Activated naive CD4-positive, alpha-beta T cell treated with anti-CD3 and anti-CD28 coated beads, Interleukin-2, amount 10 ng/mL, durations not matched to agents 7 days and 5 days (primary cell): ENCODE measurements around the gene UTP25.
"Not testable (repeated sequence)": the region's sequence is repeated elsewhere in the genome, so short reads cannot be mapped to it uniquely, and the experiment has no call there.

Experiments used
- CTCF ChIA-PET: fragments of 350-600 bp; sonication (Branson Sonifier 250); formaldehyde crosslinking; loops from one replicate; lab custom pipeline; 2021; ENCODE audit warnings: antibody characterized with exemption; lab: Charles Lee
- DNase-seq: peaks from one replicate; pipeline ENCODE4 v3.0.0-alpha.2; 2020
- H3K27ac Mint-ChIP-seq: one replicate; pipeline ENCODE4 v1.8.0; 2021; ENCODE audit warnings: mild to moderate bottlenecking, moderate library complexity, mixed read lengths
- H3K27me3 Mint-ChIP-seq: one replicate; pipeline ENCODE4 v1.8.0; 2021; ENCODE audit warnings: mild to moderate bottlenecking, mixed read lengths
- H3K36me3 Mint-ChIP-seq: one replicate; pipeline ENCODE4 v1.8.0; 2021; ENCODE audit warnings: mixed read lengths
- H3K4me1 Mint-ChIP-seq: one replicate; pipeline ENCODE4 v1.8.0; 2021; ENCODE audit warnings: mixed read lengths
- H3K4me3 Mint-ChIP-seq: one replicate; pipeline ENCODE4 v1.8.0; 2021; ENCODE audit warnings: mild to moderate bottlenecking, moderate library complexity, mixed read lengths
- H3K9me3 Mint-ChIP-seq: one replicate; pipeline ENCODE4 v1.8.0; 2021; ENCODE audit warnings: mixed read lengths

UTP25 gene

GRCh38 chr1:209878964-209879363 lies 51.2 kb downstream of the UTP25 start:
- Mint-ChIP-seq H3K27ac (no peak overlapping the region), H3K9me3 (no peaks in the 10 kb centered on the region), H3K4me3 (no peak overlapping the region), H3K27me3 (peaks cover 16% of the 10 kb centered on the region), H3K4me1 (no peaks in the 10 kb centered on the region), H3K36me3 (no peaks in the 10 kb centered on the region)
- CTCF ChIA-PET = interaction anchor here (1.0 kb wide), 1 partner anchor 19 kb away, joined by 7 read pairs; no protein-coding TSS in a partner anchor
- DNase-seq = no peak

DNA sequence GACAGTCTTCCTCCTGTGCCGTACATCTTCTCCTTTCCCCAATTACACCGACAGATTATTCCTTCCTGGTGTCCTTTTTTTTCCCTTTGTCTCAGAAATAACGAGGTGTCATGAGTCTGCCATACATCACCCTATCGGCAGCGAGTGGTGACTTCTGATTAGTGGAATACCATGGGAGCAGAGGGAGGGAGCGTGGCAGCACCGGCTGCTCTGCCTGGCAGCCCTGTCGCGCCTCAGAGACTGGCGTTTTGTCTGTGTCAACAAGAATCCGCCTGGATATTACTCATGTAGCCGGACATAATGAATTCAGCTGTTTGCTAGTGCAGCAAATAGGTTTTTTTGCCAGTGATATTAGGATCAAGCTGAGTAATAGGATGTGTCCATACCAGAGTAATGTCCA lies 51.8 kb downstream of the UTP25 start:
- Mint-ChIP-seq H3K27ac (no peak overlapping the region), H3K4me3 (no peak overlapping the region), H3K36me3 (no peaks in the 10 kb centered on the region), H3K9me3 (no peaks in the 10 kb centered on the region), H3K4me1 (no peaks in the 10 kb centered on the region), H3K27me3 (peaks cover 20% of the 10 kb centered on the region)
- CTCF ChIA-PET = interaction anchor here (1.1 kb wide), 1 partner anchor 17 kb away, joined by 3 read pairs; no protein-coding TSS in a partner anchor
- DNase-seq = no peak

- no peak overlapping the region for H3K27ac Mint-ChIP-seq
Observed at GRCh38 chr1:209880031-209880430, 52.3 kb downstream of the UTP25 start.

GRCh38 chr1:209881619-209882018 lies 53.8 kb downstream of the UTP25 start:
- CTCF ChIA-PET = no interaction called here
- Mint-ChIP-seq H3K27me3 (peaks cover 20% of the 10 kb centered on the region), H3K4me3 (no peak overlapping the region), H3K27ac (no peak overlapping the region), H3K9me3 (no peaks in the 10 kb centered on the region), H3K4me1 (no peaks in the 10 kb centered on the region), H3K36me3 (no peaks in the 10 kb centered on the region)
- DNase-seq = no peak

More at GRCh38 chr1:209880031-209880430, 52.3 kb downstream of the UTP25 start:
- CTCF ChIA-PET = interaction anchor here (1.1 kb wide), 1 partner anchor 17 kb away, joined by 3 read pairs; no protein-coding TSS in a partner anchor
- no peak for DNase-seq
- Mint-ChIP-seq H3K36me3 (no peaks in the 10 kb centered on the region), H3K9me3 (no peaks in the 10 kb centered on the region), H3K4me1 (no peaks in the 10 kb centered on the region), H3K4me3 (no peak overlapping the region), H3K27me3 (peaks cover 20% of the 10 kb centered on the region)

DNA sequence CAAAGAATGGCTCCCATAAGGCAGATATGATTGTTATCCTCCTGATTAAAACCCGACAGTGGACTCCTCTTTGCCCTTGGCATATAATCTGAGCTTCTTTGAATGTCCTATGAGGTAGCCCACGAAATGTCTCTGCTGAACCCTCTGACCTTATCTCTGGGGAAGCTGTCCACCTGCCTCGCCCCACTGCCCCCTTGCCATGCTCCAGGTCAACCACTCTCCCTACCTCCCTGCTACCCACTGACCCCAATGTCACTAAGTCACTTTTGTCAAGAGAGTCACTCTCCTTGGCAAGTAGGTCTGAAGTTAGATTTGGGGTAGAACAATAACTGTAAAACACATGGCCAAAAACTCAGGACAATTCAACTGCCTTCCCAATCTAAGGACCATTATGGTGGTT lies 54.5 kb downstream of the UTP25 start:
- Mint-ChIP-seq H3K27ac (no peak overlapping the region), H3K36me3 (no peaks in the 10 kb centered on the region), H3K9me3 (no peaks in the 10 kb centered on the region), H3K4me1 (no peaks in the 10 kb centered on the region), H3K4me3 (no peak overlapping the region), H3K27me3 (peaks cover 22% of the 10 kb centered on the region)
- DNase-seq = no peak
- CTCF ChIA-PET = no interaction called here

GRCh38 chr1:209882942-209883340 lies 55.2 kb downstream of the UTP25 start:
- Mint-ChIP-seq H3K4me1 (no peaks in the 10 kb centered on the region), H3K4me3 (no peak overlapping the region), H3K36me3 (no peaks in the 10 kb centered on the region), H3K27me3 (peaks cover 19% of the 10 kb centered on the region), H3K9me3 (no peaks in the 10 kb centered on the region), H3K27ac (no peak overlapping the region)
- CTCF ChIA-PET = no interaction called here
- no peak for DNase-seq

GRCh38 chr1:209883341-209883971 lies 55.7 kb downstream of the UTP25 start:
- no peaks in the 10 kb centered on the region for H3K4me1 Mint-ChIP-seq
- DNase-seq = no peak
- H3K9me3 Mint-ChIP-seq = no peaks in the 10 kb centered on the region
- H3K4me3 Mint-ChIP-seq = no peak overlapping the region
- peaks cover 19% of the 10 kb centered on the region for H3K27me3 Mint-ChIP-seq
- H3K27ac Mint-ChIP-seq = no peak overlapping the region
- CTCF ChIA-PET = no interaction called here
- H3K36me3 Mint-ChIP-seq = no peaks in the 10 kb centered on the region

- no peak for DNase-seq
- H3K27ac Mint-ChIP-seq = no peak overlapping the region
Observed at GRCh38 chr1:209884249-209884648, 56.5 kb downstream of the UTP25 start.

GRCh38 chr1:209884665-209885117 lies 56.9 kb downstream of the UTP25 start:
- Mint-ChIP-seq H3K36me3 (no peaks in the 10 kb centered on the region), H3K9me3 (no peaks in the 10 kb centered on the region), H3K27ac (no peak overlapping the region), H3K4me1 (no peaks in the 10 kb centered on the region), H3K4me3 (no peak overlapping the region), H3K27me3 (peaks cover 19% of the 10 kb centered on the region)
- DNase-seq = peak; percentile 23
- CTCF ChIA-PET = interaction anchor here (1.1 kb wide), 1 partner anchor 24 kb away, joined by 3 read pairs; no protein-coding TSS in a partner anchor

More at GRCh38 chr1:209884249-209884648, 56.5 kb downstream of the UTP25 start:
- Mint-ChIP-seq H3K9me3 (no peaks in the 10 kb centered on the region), H3K27me3 (peaks cover 19% of the 10 kb centered on the region), H3K4me3 (no peak overlapping the region), H3K36me3 (no peaks in the 10 kb centered on the region), H3K4me1 (no peaks in the 10 kb centered on the region)
- CTCF ChIA-PET = no interaction called here

DNA sequence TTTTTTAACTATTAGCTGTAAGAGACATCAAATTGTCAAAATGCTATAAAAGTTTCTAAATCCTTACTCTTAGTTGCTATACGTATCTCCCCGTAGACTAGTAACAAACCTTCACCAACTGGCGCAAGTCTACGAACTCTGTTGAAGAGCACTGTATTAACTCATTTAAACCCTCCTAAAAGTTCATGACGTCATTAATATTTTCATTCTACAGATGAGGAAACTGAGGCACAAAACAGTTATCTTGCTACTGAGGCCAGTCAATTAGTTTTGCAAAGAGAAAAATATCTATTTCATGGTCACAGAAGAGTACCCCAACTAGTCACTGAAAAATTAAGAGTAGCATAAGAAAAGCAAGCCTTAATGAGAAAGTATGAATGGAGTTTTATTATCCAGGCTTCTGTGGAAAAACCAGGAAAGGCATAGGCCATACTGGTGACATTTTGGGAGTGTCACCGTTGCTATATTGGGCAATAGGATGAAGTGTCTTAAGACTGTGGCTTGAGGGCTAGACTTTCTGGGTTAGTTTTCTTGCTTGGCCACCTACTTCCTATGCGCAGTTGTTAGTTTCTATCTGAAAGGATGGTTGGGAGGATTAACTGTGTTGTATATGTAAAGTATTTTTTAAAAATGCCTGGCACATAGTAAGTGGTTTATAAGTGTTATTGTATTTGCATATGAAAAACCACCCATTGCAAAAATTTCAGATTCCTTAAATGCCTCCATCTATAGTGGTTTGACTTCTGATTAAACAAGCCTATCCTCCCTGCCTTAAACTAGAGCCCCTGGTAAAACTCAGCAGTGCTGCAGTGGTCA lies 57.8 kb downstream of the UTP25 start:
- no peak for DNase-seq
- no peak overlapping the region for H3K4me3 Mint-ChIP-seq
- no peak overlapping the region for H3K27ac Mint-ChIP-seq
- H3K36me3 Mint-ChIP-seq = no peaks in the 10 kb centered on the region
- peaks cover 15% of the 10 kb centered on the region for H3K27me3 Mint-ChIP-seq
- CTCF ChIA-PET = interaction anchor here (1.1 kb wide), 1 partner anchor 25 kb away, joined by 3 read pairs; no protein-coding TSS in a partner anchor
- H3K9me3 Mint-ChIP-seq = no peaks in the 10 kb centered on the region
- H3K4me1 Mint-ChIP-seq = no peaks in the 10 kb centered on the region

GRCh38 chr1:209886219-209886536 lies 58.4 kb downstream of the UTP25 start:
- Mint-ChIP-seq H3K27me3 (peaks cover 13% of the 10 kb centered on the region), H3K4me3 (no peak overlapping the region), H3K27ac (no peak overlapping the region), H3K9me3 (no peaks in the 10 kb centered on the region), H3K36me3 (no peaks in the 10 kb centered on the region), H3K4me1 (no peaks in the 10 kb centered on the region)
- DNase-seq = no peak
- CTCF ChIA-PET = no interaction called here

DNA sequence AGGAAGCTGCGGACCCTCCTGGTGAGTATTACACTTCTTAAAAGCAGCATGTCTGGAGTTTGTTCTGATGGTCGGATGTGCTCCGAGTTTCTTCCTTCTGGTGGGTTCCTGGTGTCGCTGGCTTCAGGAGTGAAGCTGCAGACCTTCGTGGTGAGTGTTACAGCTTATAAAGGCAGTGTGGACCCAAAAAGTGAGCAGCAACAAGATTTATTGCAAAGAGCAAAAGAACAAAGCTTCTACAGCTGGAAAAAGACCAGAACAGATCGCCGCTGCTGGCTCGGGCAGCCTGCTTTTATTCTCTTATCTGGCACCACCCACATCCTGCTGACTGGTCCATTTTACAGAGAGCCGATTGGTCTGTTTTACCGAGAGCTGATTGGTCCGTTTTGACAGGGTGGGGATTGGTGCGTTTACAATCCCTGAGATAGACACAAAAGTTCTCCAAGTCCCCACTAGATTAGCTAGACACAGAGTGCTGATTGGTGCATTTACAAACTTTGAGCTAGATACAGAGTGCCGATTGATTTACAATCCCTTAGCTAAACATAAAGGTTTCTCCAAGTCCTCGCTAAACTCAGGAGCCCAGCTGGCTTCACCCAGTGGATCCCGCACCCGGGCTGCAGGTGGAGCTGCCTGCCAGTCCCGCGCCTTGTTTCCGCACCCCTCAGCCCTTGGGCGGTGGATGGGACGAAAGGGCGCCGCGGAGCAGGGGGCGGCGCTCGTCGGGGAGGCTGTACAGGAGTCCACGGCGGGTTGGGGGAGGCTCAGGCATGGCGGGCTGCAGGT lies 60.7 kb downstream of the UTP25 start:
- CTCF ChIA-PET, H3K4me1 Mint-ChIP-seq, H3K27me3 Mint-ChIP-seq, H3K27ac Mint-ChIP-seq, DNase-seq, H3K4me3 Mint-ChIP-seq, H3K9me3 Mint-ChIP-seq, H3K36me3 Mint-ChIP-seq: not testable (repeated sequence)

DNA sequence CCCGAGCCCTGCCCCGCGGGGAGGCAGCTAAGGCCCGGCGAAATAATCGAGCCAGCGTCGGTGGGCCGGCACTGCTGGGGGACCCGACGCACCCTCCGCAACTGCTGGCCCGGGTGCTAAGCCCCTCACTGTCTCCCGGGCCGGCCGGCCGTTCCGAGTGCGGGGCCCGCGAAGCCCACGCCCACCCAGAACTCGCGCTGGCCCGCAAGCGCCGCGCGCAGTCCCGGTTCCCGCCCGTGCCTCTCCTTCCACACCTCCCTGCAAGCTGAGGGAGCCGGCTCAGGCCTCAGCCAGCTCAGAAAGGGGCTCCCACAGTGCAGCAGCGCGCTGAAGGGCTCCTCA lies 61.3 kb downstream of the UTP25 start:
- DNase-seq = no peak
- no peaks in the 10 kb centered on the region for H3K36me3 Mint-ChIP-seq
- CTCF ChIA-PET = no interaction called here
- H3K4me1 Mint-ChIP-seq = no peaks in the 10 kb centered on the region
- no peaks in the 10 kb centered on the region for H3K9me3 Mint-ChIP-seq
- no peak overlapping the region for H3K27ac Mint-ChIP-seq
- peaks cover 11% of the 10 kb centered on the region for H3K27me3 Mint-ChIP-seq
- H3K4me3 Mint-ChIP-seq = no peak overlapping the region

GRCh38 chr1:209890641-209891330 lies 63.0 kb downstream of the UTP25 start:
- Mint-ChIP-seq H3K4me3 (no peak overlapping the region), H3K4me1 (peaks cover 4% of the 10 kb centered on the region), H3K27me3 (peaks cover 8% of the 10 kb centered on the region), H3K9me3 (no peaks in the 10 kb centered on the region), H3K36me3 (no peaks in the 10 kb centered on the region), H3K27ac (no peak overlapping the region)
- no peak for DNase-seq
- CTCF ChIA-PET = interaction anchor here (1.4 kb wide), 1 partner anchor 9 kb away, joined by 4 read pairs; no protein-coding TSS in a partner anchor
